ENCODE results near the gene MAGI2. TPM values are rescaled to one million over a fixed set of nuclear protein-coding genes. Genes with fewer than 3 reads are reported as not detected.
A peak's percentile ranks its signal among the peaks of the same experiment; 100 is the strongest.

MAGI2 gene
- total and polyA plus RNA-seq, 2 of the 13 experiments (the other 11 are each of a cell fraction or from before 2014, with no cell fraction given): 1.5 to 3.8 TPM

- no peaks in the 10 kb centered on the region for H4K20me1 ChIP-seq (ENCODE audit: insufficient read depth, low read length)
- no peaks in the 10 kb centered on the region for H3K36me3 ChIP-seq (replicated peaks in 1 of 2; ENCODE audit: control insufficient read depth in 1 of 2, insufficient read depth in 2 of 2, low read length in 2 of 2)
- no peaks in the 10 kb centered on the region for H3K79me2 ChIP-seq (ENCODE audit: insufficient read depth, low read length)
- in situ Hi-C loops (cut with HindIII; ENCODE audit: extremely low pct_ligation_motif_present, low pct_unique_long_range_greater_than_20kb): no loop called here
- WGBS (ENCODE audit: low lambda C conversion rate): 8% methylated on average over 1 of the region's 1 CpG
- DNase-seq (ENCODE audit: low spot score): peak; percentile 88
- H3K9ac ChIP-seq (ENCODE audit: insufficient read depth, low read depth, low read length): no peak overlapping the region
- BruUV-seq (replicated peaks): no TSS peak
- POLR2A ChIA-PET: interaction anchor here (1.8 kb wide), 1 partner anchor 9 kb away, joined by 13 read pairs; the partner anchor contains the start of gene MAGI2
- H3K4me1 ChIP-seq (ENCODE audit: insufficient read depth, low read length): peaks cover 59% of the 10 kb centered on the region
- FAIRE-seq: peak; percentile 4
- ATAC-seq: peak; percentile 89
- H3K9me3 ChIP-seq (ENCODE audit: low read length): no peaks in the 10 kb centered on the region
- H3K4me2 ChIP-seq (ENCODE audit: low read depth, low read length): peak overlapping the region; percentile 4; the same call in 1 of the 2 replicates
- intact Hi-C loops (cut with micrococcal nuclease; ENCODE audit: unreplicated experiment): loop anchor here (5.0 kb wide), 1 partner anchor 169 kb away; no protein-coding TSS in a partner anchor
- H2AFZ ChIP-seq (ENCODE audit: low read length): no peak overlapping the region
- CTCF ChIA-PET (ENCODE audit: low intra/inter-chr PET ratio, low total read pairs): no interaction called here
- H3K27me3 ChIP-seq (ENCODE audit: control insufficient read depth in 1 of 2, insufficient read depth in 2 of 2, low read length in 2 of 2): no peaks in the 10 kb centered on the region
- no peak overlapping the region; a peak in 1 of 6 replicates for H3K4me3 ChIP-seq (replicated peaks in 1 of 3; ENCODE audit: insufficient read depth in 1 of 3, low read depth in 2 of 3, low read length in 3 of 3)
- peak overlapping the region; percentile 54 for H3K27ac ChIP-seq (ENCODE audit: extremely low read length, insufficient read depth, low read length)
- TF ChIP-seq PHB2 (IDR thresholded peaks at IDR 0.05; ENCODE audit: partially characterized antibody): no peak
- TF ChIP-seq RFX3 (CRISPR knock-in tag; IDR thresholded peaks at IDR 0.05): no peak
- TF ChIP-seq SOX6 (IDR thresholded peaks at IDR 0.05): no peak
- TF ChIP-seq SOX6 (CRISPR knock-in tag; IDR thresholded peaks at IDR 0.05): no peak; the same call in 1 of the 2 replicates
- peak; percentile 82; the same call in 1 of the 2 replicates for TF ChIP-seq FOSL1 (CRISPR knock-in tag; IDR thresholded peaks at IDR 0.05; ENCODE audit: borderline replicate concordance)
- TF ChIP-seq E2F5 (CRISPR knock-in tag; conservative IDR thresholded peaks at IDR 0.05): no peak
- TF ChIP-seq ZBTB10 (CRISPR knock-in tag; IDR thresholded peaks at IDR 0.05; ENCODE audit: borderline replicate concordance): no peak
- no peak for TF ChIP-seq ZNF143 (CRISPR knock-in tag; IDR thresholded peaks at IDR 0.05)
- TF ChIP-seq, protein P1, sequence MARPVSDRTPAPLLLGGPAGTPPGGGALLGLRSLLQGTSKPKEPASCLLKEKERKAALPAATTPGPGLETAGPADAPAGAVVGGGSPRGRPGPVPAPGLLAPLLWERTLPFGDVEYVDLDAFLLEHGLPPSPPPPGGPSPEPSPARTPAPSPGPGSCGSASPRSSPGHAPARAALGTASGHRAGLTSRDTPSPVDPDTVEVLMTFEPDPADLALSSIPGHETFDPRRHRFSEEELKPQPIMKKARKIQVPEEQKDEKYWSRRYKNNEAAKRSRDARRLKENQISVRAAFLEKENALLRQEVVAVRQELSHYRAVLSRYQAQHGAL (CRISPR knock-in tag; IDR thresholded peaks at IDR 0.05; ENCODE audit: not compliant biosample characterization): no peak
- 0 out of 2 replicates have a peak, but pooled peaks have one; percentile 57 for TF ChIP-seq SIX4 (CRISPR knock-in tag; IDR thresholded peaks at IDR 0.05)
- no peak for TF ChIP-seq ZBTB2 (CRISPR knock-in tag; IDR thresholded peaks at IDR 0.05; ENCODE audit: low read depth)
- TF ChIP-seq ZNF414 (CRISPR knock-in tag; IDR thresholded peaks at IDR 0.05): no peak
- TF ChIP-seq ZSCAN21 (CRISPR knock-in tag; IDR thresholded peaks at IDR 0.05; ENCODE audit: borderline replicate concordance): no peak
- TF ChIP-seq NCOR1 (IDR thresholded peaks at IDR 0.05; ENCODE audit: borderline replicate concordance, low read length): no peak; the same call in 1 of the 2 replicates
- no peak for TF ChIP-seq DNMT3B (CRISPR knock-in tag; conservative IDR thresholded peaks at IDR 0.05)
- no peak for TF ChIP-seq KDM1A (CRISPR knock-in tag; IDR thresholded peaks at IDR 0.05)
- no peak for TF ChIP-seq NFYB (CRISPR knock-in tag; IDR thresholded peaks at IDR 0.05)
- peak; percentile 88 for TF ChIP-seq RARA (CRISPR knock-in tag; IDR thresholded peaks at IDR 0.05)
- TF ChIP-seq IKZF1 (IDR thresholded peaks at IDR 0.05): no peak
Observed at GRCh38 chr7:79461660-79462059, 8.2 kb upstream of the MAGI2 start.
